ENCODE data around the gene POC1A.
A peak's percentile ranks its signal among the peaks of the same experiment; 100 is the strongest.
"Not testable (repeated sequence)": the region's sequence is repeated elsewhere in the genome, so short reads cannot be mapped to it uniquely, and the experiment has no call there.

Gene POC1A

DNA sequence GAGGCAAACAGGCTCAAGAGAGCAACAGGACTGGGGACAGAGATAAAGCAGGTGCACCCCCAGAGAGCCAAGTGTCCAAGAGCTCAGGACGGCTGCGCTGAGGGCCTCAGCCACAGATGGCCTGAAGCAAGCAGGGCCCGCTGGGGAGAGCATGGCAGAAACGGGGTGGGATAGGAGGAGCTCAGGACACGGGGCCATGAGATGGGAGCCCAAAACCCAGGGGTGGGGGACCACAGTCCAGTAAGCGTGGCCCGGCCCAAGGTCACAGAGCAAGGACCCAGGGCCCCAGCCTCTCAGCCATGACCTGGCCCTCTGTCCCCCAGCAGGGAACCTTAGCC, 107.4 kb downstream of the POC1A start:
- TF ChIP-seq CTCF (conservative IDR thresholded peaks at IDR 0.05; ENCODE audit: low read length), result no peak
- DNase-seq (ENCODE audit: low read depth), result no peak
- H3K4me3 ChIP-seq (ENCODE audit: low read length), result 0 out of 2 replicates have a peak overlapping the region, but pooled peaks have one; percentile 20

DNA sequence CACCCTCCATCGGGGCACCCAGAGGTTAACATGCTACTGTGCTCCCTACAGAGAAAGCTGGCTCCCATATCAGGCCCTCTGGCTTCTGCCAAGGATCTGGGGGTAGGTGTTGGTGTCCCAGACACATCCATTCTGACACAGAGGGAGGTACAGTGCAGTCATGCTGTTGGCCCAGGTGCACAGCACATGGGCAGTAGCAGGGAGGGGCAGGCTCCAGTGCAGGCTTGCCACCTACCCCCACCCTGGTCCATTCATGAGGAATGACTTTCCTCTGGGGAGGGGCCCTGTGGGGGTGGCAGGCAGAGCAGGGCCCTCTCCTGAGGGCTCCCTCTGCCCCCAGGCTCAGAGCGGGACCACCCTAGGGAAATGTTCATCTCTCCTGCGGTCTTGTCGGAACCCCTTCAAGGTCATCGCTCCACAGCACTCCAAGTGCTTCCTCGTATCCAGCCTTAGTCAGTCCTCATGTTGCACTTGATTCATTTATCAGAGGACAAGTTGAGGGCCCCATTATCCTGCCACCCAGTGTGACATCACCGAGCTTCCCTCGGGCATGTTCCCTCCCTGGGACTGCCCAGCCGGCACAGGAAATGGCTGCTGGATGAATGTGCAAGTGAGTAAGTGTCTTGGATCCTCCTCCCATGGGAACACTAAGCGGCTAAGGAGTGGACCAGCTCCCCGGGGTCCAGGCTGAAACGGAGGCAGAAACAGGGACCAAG, 107.9 kb downstream of the POC1A start:
- H3K4me3 ChIP-seq (ENCODE audit: low read length), result 0 out of 2 replicates have a peak overlapping the region, but pooled peaks have one; percentile 20
- peak; percentile 98 for DNase-seq (ENCODE audit: low read depth)
- TF ChIP-seq CTCF (conservative IDR thresholded peaks at IDR 0.05; ENCODE audit: low read length), result no peak

- DNase-seq (ENCODE audit: low read depth), result no peak
- no peak for TF ChIP-seq CTCF (conservative IDR thresholded peaks at IDR 0.05; ENCODE audit: low read length)
- H3K4me3 ChIP-seq (ENCODE audit: low read length), result no peak overlapping the region
Measured at GRCh38 chr3:52044869-52045619, 109.2 kb downstream of the POC1A start.

DNA sequence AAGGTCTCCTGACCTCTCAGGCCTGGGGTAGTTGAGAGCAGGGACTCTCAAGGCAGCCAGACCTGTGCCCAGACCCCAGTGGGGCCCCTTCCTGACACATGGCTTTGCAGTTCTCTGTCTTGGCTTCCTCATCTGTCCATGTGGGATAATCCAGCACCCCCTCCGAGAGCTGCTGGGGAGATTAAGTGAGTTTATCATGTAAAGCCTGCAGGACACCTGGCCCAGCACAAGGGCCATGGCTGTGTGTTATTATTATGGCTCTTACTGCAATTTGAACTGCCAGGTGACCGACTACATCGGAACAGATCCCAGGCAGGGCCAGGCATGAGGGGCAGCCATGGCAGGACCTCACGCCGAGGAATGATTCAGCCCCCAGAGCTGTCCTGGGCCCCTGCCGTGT, 110.5 kb downstream of the POC1A start:
- DNase-seq (ENCODE audit: low read depth), result no peak
- H3K4me3 ChIP-seq (ENCODE audit: low read length), result no peak overlapping the region
- no peak for TF ChIP-seq CTCF (conservative IDR thresholded peaks at IDR 0.05; ENCODE audit: low read length)

GRCh38 chr3:52043039-52043438, 111.2 kb downstream of the POC1A start:
- not testable (repeated sequence) for H3K4me3 ChIP-seq (ENCODE audit: low read length); DNase-seq (ENCODE audit: low read depth)

DNA sequence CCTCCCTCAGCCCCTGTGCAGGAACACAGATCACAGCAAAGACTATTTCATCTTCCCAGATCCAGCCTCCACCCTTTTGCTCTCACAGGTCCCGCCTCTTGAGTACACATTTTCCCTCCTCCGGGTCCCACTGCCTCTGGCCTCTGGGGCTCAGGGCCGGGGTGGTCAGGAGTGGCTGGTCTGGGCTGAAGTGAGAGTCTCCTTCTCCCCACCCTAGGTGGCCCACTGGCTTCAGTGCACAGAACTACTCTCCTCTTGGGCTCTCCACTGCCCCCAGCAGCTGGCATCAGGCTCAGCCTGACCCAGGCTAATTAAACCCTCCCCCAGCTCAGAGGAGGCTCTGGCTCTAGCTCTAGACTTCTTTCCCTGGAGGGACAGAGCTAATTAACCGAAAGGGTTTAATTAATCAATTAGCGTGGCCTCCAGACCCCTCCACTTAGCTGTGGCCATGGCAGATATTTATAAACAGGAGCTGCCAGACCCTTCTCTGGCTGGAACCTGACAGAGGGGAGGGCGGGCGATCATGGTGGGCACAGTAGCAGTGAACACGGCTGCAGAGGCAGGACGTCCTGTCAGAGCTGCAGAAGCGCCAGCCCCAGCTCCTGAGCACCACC, 113.0 kb downstream of the POC1A start:
- no peak for DNase-seq (ENCODE audit: low read depth)
- H3K4me3 ChIP-seq (ENCODE audit: low read length), result no peak overlapping the region
- peak; percentile 28 for TF ChIP-seq CTCF (conservative IDR thresholded peaks at IDR 0.05; ENCODE audit: low read length)

GRCh38 chr3:52040600-52040999, 113.6 kb downstream of the POC1A start:
- TF ChIP-seq CTCF (conservative IDR thresholded peaks at IDR 0.05; ENCODE audit: low read length), result no peak

More at GRCh38 chr3:52040600-52040999, 113.6 kb downstream of the POC1A start:
- H3K4me3 ChIP-seq (ENCODE audit: low read length), result no peak overlapping the region
- DNase-seq (ENCODE audit: low read depth), result no peak
